Measurements from ENCODE around the gene SNRPB.

SNRPB gene

DNA sequence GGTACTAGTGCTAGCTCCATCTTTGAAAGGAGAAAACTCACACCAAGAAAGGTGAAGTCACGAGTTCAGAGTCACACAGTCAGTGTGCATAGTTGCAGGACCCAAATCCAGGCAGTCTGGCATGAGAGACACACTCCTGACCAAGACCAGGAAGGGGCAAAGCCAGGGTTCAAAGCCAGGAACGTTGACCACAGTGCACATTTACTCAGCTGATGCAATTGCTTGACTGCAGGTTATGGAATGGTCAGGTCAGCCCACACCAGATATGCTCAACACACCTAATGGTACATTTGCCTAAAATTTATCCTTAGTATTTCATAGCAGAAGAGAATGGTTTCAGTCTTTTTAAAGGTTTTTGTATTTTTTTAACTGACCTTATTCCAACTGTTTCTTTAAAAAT, 52.2 kb downstream of the SNRPB start:
- no peak for DNase-seq

DNA sequence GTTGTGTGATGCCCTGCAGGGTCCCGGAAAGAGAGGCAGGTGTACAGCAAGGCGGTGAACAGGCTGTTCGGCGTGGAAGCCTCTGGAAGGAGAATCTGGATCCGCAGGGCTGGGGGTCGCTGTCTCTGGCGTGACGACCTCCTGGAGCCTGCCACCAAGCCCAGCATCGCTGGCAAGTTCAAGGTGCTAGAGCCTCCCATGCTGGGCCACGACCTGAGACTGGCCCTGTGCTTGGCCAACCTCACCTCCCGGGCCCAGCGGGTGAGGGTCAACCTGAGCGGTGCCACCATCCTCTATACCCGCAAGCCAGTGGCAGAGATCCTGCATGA, 53.4 kb downstream of the SNRPB start:
- no peak for DNase-seq

DNA sequence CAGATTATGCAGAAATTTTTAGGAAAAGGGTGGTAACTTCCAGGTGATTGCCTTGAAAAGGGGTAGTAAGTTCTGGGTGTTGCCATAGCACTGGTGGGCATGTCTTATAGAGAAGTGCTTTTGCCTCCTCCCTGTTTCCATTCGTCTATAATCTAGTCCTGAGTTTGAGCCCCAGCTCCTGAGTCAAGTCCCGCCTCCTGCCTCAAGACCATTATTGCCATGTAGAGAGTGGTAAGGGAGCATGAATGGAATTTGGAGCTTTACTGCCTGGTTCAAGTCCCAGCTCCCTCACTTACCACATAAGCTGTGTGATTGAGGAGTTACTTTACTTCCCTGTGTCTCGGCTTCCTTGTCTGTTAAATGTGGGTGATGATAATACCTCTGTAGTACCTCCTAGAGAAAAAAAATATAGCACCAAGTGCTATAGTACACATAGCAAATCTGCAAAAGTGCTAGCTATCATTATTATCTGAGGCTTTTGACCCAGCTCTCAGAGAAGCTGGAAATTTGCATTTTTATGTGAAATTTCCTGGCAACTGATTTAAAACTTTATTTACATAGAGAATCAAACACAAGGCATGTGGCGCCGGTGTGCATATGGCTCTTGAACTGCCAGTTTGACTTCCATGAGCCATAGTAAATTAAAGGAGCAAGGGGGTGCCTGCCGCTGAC, 53.9 kb downstream of the SNRPB start:
- no peak for DNase-seq
